DOHH2 (cell line): ENCODE results near the gene SUPT3H.

Source experiments
- H3F3A ChIP-seq: fragments of 200-600 bp; sonication (generic), shearing (Covaris generic); 2 replicates; pipeline ENCODE4 v1.6.0; 2016; ENCODE audit warnings: antibody characterized with exemption, mild to moderate bottlenecking; ENCODE audit not compliant: control insufficient read depth, insufficient read depth
- H3K27ac ChIP-seq: fragments of 200-600 bp; sonication (generic); 2 replicates; pipeline ENCODE4 v1.5.1; 2014; ENCODE audit warnings: low read depth, mild to moderate bottlenecking, low read length, moderate library complexity
- H3K27me3 ChIP-seq: fragments of 200-600 bp; sonication (generic); 2 replicates; pipeline ENCODE4 v1.6.1; 2014; ENCODE audit warnings: mild to moderate bottlenecking, low read length, mixed read lengths; ENCODE audit not compliant: control insufficient read depth
- H3K36me3 ChIP-seq: fragments of 200-600 bp; sonication (generic); 2 replicates; pipeline ENCODE4 v1.6.1; 2014; ENCODE audit warnings: mild to moderate bottlenecking, low read length, moderate library complexity, mixed read lengths; ENCODE audit not compliant: control insufficient read depth
- H3K4me1 ChIP-seq: fragments of 200-600 bp; sonication (generic); 2 replicates; pipeline ENCODE4 v1.6.1; 2014; ENCODE audit warnings: mild to moderate bottlenecking, low read length, mixed read lengths; ENCODE audit not compliant: control insufficient read depth
- H3K4me2 ChIP-seq: fragments of 200-600 bp; sonication (generic); 2 replicates; pipeline ENCODE4 v1.6.0; 2014; ENCODE audit warnings: mild to moderate bottlenecking, low read length, moderate library complexity
- H3K4me3 ChIP-seq: fragments of 200-600 bp; sonication (generic); 2 replicates; pipeline ENCODE4 v1.5.1; 2014; ENCODE audit warnings: mild to moderate bottlenecking, low read length, mixed read lengths
- H3K79me2 ChIP-seq: fragments of 200-600 bp; sonication (generic); 2 replicates; pipeline ENCODE4 v1.6.1; 2014; ENCODE audit warnings: mild to moderate bottlenecking, low read length, mixed read lengths; ENCODE audit not compliant: control insufficient read depth
- H3K9me2 ChIP-seq: fragments of 200-600 bp; sonication (generic); replicated peaks from 2 replicates; pipeline ENCODE4 v1.6.1; 2014; ENCODE audit warnings: mild to moderate bottlenecking, low read length, mixed read lengths; ENCODE audit not compliant: control insufficient read depth
- H3K9me3 ChIP-seq: fragments of 200-600 bp; sonication (generic); 2 replicates; pipeline ENCODE4 v1.6.1; 2014; ENCODE audit warnings: antibody characterized with exemption, low read length, mixed read lengths; ENCODE audit not compliant: control insufficient read depth, insufficient read depth
- H4K20me1 ChIP-seq: fragments of 200-600 bp; sonication (generic); 2 replicates; pipeline ENCODE4 v1.6.0; 2014; ENCODE audit warnings: low read depth, mild to moderate bottlenecking, antibody characterized with exemption, low read length, moderate library complexity; ENCODE audit not compliant: control insufficient read depth, insufficient read depth
- EZH2phosphoT487 ChIP-seq: fragments of 200-600 bp; sonication (generic); IDR thresholded peaks from 2 replicates; pipeline ENCODE4 v1.6.1; 2017; ENCODE audit warnings: borderline replicate concordance, mild to moderate bottlenecking, antibody characterized with exemption, low read length, moderate library complexity, mixed read lengths
- TF ChIP-seq, protein P1 (sequence below): fragments of 200-600 bp; sonication (generic); IDR thresholded peaks from one replicate; pipeline ENCODE4 v1.5.1; 2014; ENCODE audit warnings: antibody characterized with exemption, mild to moderate bottlenecking, low read depth, low read length; ENCODE audit not compliant: poor library complexity, severe bottlenecking

SUPT3H gene

DNA sequence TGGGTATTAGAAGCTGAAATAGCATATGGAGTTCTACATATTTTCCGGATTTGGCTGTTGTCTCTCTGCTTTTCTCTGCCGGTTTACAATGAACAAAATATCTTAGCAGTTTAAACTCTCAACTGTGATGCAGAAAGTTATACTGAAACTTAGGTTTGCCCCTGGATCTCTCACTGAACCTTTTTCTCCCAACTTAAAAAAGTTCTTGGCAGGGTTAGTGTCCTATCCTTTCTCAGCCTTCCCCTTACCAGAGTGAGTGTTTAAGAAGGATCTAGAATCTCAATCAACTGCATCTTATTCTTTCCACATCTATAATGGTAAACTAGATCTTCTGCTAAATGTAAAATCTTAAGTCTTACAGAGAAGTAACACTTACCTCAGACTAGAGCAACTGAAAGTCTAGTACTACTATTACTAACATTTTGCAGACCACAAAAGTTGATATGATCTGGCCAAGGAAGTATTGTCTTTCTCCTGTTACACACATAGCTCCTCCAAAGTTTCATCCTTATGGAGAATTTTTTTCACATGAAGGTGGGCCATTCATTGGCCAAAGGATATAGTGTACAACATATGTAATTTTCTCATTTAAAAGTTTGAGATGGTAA, 441.9 kb downstream of the SUPT3H start:
- Histone ChIP-seq H3K9me3 (no peaks in the 10 kb centered on the region), H3K4me2 (no peak overlapping the region), H3K27ac (no peak overlapping the region), H3K9me2 (no peaks in the 10 kb centered on the region), H3K36me3 (no peaks in the 10 kb centered on the region), H3F3A (no peaks in the 10 kb centered on the region), H3K27me3 (no peaks in the 10 kb centered on the region), H3K4me3 (no peak overlapping the region), H3K4me1 (no peaks in the 10 kb centered on the region), H3K79me2 (no peaks in the 10 kb centered on the region), H4K20me1 (no peaks in the 10 kb centered on the region)
- TF ChIP-seq, protein P1, sequence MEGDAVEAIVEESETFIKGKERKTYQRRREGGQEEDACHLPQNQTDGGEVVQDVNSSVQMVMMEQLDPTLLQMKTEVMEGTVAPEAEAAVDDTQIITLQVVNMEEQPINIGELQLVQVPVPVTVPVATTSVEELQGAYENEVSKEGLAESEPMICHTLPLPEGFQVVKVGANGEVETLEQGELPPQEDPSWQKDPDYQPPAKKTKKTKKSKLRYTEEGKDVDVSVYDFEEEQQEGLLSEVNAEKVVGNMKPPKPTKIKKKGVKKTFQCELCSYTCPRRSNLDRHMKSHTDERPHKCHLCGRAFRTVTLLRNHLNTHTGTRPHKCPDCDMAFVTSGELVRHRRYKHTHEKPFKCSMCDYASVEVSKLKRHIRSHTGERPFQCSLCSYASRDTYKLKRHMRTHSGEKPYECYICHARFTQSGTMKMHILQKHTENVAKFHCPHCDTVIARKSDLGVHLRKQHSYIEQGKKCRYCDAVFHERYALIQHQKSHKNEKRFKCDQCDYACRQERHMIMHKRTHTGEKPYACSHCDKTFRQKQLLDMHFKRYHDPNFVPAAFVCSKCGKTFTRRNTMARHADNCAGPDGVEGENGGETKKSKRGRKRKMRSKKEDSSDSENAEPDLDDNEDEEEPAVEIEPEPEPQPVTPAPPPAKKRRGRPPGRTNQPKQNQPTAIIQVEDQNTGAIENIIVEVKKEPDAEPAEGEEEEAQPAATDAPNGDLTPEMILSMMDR = no peak
- TF ChIP-seq EZH2phosphoT487 = no peak

DNA sequence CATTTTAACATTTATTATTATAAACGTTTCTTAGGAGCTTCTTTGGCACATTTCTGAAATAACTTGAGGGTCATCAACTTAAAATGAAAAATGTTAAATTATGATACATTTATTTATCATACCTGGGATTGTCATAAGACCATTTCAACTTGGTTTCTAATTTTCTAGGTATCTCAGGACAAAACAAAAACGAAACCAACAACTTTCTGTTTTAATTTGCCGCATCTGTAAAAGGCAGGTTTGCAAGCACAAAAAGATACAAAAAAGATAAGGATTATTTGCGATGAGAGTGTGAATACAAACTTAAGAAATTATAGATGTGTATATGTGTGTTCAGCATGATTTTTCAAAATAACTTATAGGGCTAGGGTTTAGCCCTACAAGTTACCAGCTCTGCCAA, 444.6 kb downstream of the SUPT3H start:
- Histone ChIP-seq H3K79me2 (no peaks in the 10 kb centered on the region), H3K27me3 (no peaks in the 10 kb centered on the region), H3K27ac (no peak overlapping the region)

DNA sequence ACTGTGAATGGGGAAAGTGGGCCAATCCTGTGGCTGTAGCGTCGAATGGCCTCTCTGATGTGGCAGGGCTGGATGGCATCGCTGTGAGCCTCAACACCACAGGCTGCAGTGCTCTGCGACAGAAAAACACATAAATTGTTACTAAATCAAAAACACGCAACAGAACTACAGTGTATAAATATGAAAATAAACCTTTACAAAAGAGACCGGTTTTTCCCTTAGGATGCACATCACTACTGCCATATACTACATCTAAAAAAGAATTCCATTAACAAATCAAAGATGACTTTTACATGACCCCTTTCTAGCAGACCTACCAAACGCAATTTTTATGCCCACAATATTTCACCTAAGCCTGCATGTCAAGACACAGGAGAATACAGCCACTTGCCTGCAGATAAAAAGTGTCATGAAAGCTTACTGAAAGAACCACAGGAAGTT, 445.1 kb downstream of the SUPT3H start:
- no peak for TF ChIP-seq EZH2phosphoT487
- TF ChIP-seq, protein P1 = no peak
- Histone ChIP-seq H4K20me1 (no peaks in the 10 kb centered on the region), H3K36me3 (no peaks in the 10 kb centered on the region), H3K9me3 (no peaks in the 10 kb centered on the region), H3F3A (no peaks in the 10 kb centered on the region), H3K27ac (no peak overlapping the region), H3K4me1 (no peaks in the 10 kb centered on the region), H3K27me3 (no peaks in the 10 kb centered on the region), H3K4me3 (no peak overlapping the region), H3K79me2 (no peaks in the 10 kb centered on the region), H3K9me2 (no peaks in the 10 kb centered on the region), H3K4me2 (no peak overlapping the region)

More for the DNA sequence above, 444.6 kb downstream of the SUPT3H start:
- TF ChIP-seq EZH2phosphoT487 = no peak
- TF ChIP-seq, protein P1 = no peak
- Histone ChIP-seq H4K20me1 (no peaks in the 10 kb centered on the region), H3K4me3 (no peak overlapping the region), H3K36me3 (no peaks in the 10 kb centered on the region), H3K9me2 (no peaks in the 10 kb centered on the region), H3K4me2 (no peak overlapping the region), H3K4me1 (no peaks in the 10 kb centered on the region), H3K9me3 (no peaks in the 10 kb centered on the region), H3F3A (no peaks in the 10 kb centered on the region)
